CD4-positive, CD25-positive, alpha-beta regulatory T cell (primary cell): ENCODE results near the gene DLG2. TPM values are rescaled to one million over a fixed set of nuclear protein-coding genes. Genes with fewer than 3 reads are reported as not detected.
"Not testable (repeated sequence)": the region's sequence is repeated elsewhere in the genome, so short reads cannot be mapped to it uniquely, and the experiment has no call there.

ENCODE experiments used
- ATAC-seq, 2 donors: fragments of 150-1000 bp; cut with Tn5 transposase; one replicate each; pipeline ENCODE4 v1.10.0; 2021; ENCODE audit warnings: low read depth in 2 of 2, moderate number of reproducible peaks in 2 of 2, moderate library complexity in 1 of 2
- DNase-seq, 3 donors: peaks; one replicate each; pipeline versions ENCODE4 v3.0.0 to v3.0.0-alpha.2; 2012 to 2022; ENCODE audit warnings: mixed read lengths in 1 of 3
- H3K27ac ChIP-seq: one replicate; pipeline ENCODE4 v1.7.0; 2013; ENCODE audit warnings: mild to moderate bottlenecking, low read length; ENCODE audit not compliant: insufficient read depth, poor library complexity, severe bottlenecking
- H3K27me3 ChIP-seq: one replicate; pipeline ENCODE4 v1.7.0; 2013; ENCODE audit warnings: low read length; ENCODE audit not compliant: control insufficient read depth, insufficient read depth
- H3K36me3 ChIP-seq: one replicate; pipeline ENCODE4 v1.7.0; 2013; ENCODE audit warnings: mild to moderate bottlenecking, low read length, moderate library complexity; ENCODE audit not compliant: control insufficient read depth, insufficient read depth
- H3K4me1 ChIP-seq: 2 replicates; pipeline ENCODE4 v1.7.0; 2013; ENCODE audit warnings: mild to moderate bottlenecking, low read length; ENCODE audit not compliant: insufficient read depth, control insufficient read depth, poor library complexity, severe bottlenecking
- H3K4me3 ChIP-seq: one replicate; pipeline ENCODE4 v1.7.0; 2013; ENCODE audit warnings: low read depth, mild to moderate bottlenecking, low read length, moderate library complexity
- H3K9me3 ChIP-seq, 2 experiments: 1 replicate in 1 of 2; 2 replicates in 1 of 2; pipeline ENCODE4 v1.7.0; 2013; ENCODE audit warnings: low read length in 2 of 2, mild to moderate bottlenecking in 1 of 2, moderate library complexity in 1 of 2; ENCODE audit not compliant: control insufficient read depth in 2 of 2
- H3K27ac Mint-ChIP-seq, 3 donors: one replicate each; pipeline ENCODE4 v1.8.0; 2020 to 2022; ENCODE audit warnings: mild to moderate bottlenecking in 3 of 3, mixed read lengths in 3 of 3, moderate library complexity in 2 of 3
- H3K27me3 Mint-ChIP-seq: one replicate; pipeline ENCODE4 v1.8.0; 2022; ENCODE audit warnings: mild to moderate bottlenecking, mixed read lengths
- H3K36me3 Mint-ChIP-seq: one replicate; pipeline ENCODE4 v1.8.0; 2020; ENCODE audit warnings: mixed read lengths
- H3K4me1 Mint-ChIP-seq, 4 donors: one replicate each; pipeline ENCODE4 v1.8.0; 2020 to 2022; ENCODE audit warnings: mixed read lengths in 4 of 4, mild to moderate bottlenecking in 1 of 4
- H3K4me3 Mint-ChIP-seq, 4 donors: one replicate each; pipeline ENCODE4 v1.8.0; 2020 to 2022; ENCODE audit warnings: mild to moderate bottlenecking in 4 of 4, mixed read lengths in 4 of 4, moderate library complexity in 3 of 4
- H3K9me3 Mint-ChIP-seq, 7 donors: one replicate each; pipeline ENCODE4 v1.8.0; 2020 to 2022; ENCODE audit warnings: mixed read lengths in 7 of 7, mild to moderate bottlenecking in 3 of 7, moderate library complexity in 2 of 7
- polyA plus RNA-seq, 4 donors: library from polyadenylated mRNA; unstranded; fragments of 300-500 nt; fragmentation: Illumina TruSeq; gene quantifications; one replicate each; pipeline ENCODE4 v1.2.3, GENCODE V29; 2021
- total RNA-seq: library from RNA; stranded (reverse); gene quantifications from one replicate; pipeline ENCODE4 v1.2.3, GENCODE V29; 2022

The DLG2 gene
- total and polyA plus RNA-seq, 5 donors from 2014 or later, result 0.26 to 2.0 (median 0.94) TPM

DNA sequence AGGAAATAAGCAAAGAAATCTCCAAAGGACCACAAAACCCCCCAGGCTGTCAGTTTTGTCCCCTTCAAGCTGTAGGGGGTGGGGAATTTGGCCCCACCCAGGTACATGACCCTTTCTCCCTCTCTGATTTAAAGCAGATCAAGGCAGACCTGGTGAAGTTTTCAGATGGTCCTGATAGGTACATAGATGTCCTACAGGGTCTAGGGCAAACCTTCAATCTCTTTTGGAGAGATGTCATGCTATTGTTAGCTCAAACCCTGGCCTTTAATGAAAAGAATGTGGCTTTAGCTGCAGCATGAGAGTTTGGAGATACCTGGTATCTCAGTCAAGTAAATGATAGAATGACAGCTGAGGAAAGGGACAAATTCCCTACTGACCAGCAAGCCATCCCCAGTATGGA lies 18.5 kb downstream of the DLG2 start:
- H3K9me3 Mint-ChIP-seq, H3K27me3 Mint-ChIP-seq, H3K27ac Mint-ChIP-seq, H3K36me3 Mint-ChIP-seq, H3K36me3 ChIP-seq, H3K4me3 ChIP-seq, DNase-seq, H3K4me1 ChIP-seq, H3K27me3 ChIP-seq, H3K4me3 Mint-ChIP-seq, H3K27ac ChIP-seq, H3K4me1 Mint-ChIP-seq, ATAC-seq, H3K9me3 ChIP-seq: not testable (repeated sequence)

DNA sequence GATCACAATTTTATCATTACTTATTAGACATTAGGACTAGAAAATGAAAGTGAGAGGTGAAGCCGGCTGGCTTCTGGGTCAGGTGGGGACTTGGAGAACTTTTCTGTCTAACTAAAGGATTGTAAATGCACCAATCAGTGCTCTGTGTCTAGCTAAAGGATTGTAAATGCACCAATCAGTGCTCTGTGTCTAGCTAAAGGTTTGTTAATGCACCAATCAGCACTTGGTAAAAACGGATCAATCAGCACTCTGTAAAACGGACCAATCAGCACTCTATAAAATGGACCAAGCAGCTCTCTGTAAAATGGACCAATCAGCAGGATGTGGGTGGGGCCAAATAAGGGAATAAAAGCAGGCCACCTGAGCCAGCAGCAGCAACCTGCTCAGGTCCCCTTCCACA lies 20.9 kb downstream of the DLG2 start:
- H3K4me1 Mint-ChIP-seq, H3K4me3 Mint-ChIP-seq, H3K36me3 ChIP-seq, H3K27me3 ChIP-seq, H3K27me3 Mint-ChIP-seq, H3K4me3 ChIP-seq, H3K27ac ChIP-seq, ATAC-seq, DNase-seq, H3K27ac Mint-ChIP-seq, H3K36me3 Mint-ChIP-seq, H3K9me3 Mint-ChIP-seq, H3K4me1 ChIP-seq, H3K9me3 ChIP-seq: not testable (repeated sequence)

DNA sequence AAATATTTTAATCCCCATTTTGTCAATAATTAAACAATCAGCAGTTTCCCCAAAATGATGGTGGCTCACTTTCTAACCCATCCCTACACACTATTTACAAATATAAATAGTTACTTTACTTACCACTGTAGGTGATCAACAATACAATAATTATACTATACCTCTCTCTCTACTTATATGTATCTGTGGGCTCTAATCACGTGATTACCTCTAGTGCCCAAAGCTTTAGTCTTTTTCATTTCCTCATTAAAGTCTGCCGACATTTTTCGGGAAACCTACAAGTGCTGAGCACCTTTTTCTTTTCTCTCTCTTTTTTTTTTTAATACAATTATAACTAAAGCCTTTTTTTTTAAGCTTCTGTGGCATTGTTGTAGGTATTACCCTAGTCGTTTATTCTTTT lies 23.9 kb downstream of the DLG2 start:
- Mint-ChIP-seq H3K4me1 (no peaks in the 10 kb centered on the region), H3K27ac (no peak overlapping the region), H3K9me3 (no peaks in the 10 kb centered on the region), H3K36me3 (no peaks in the 10 kb centered on the region), H3K27me3 (peaks cover 6% of the 10 kb centered on the region), H3K4me3 (no peak overlapping the region)
- Histone ChIP-seq H3K9me3 (no peaks in the 10 kb centered on the region), H3K27ac (no peak overlapping the region), H3K4me1 (no peaks in the 10 kb centered on the region), H3K4me3 (no peak overlapping the region), H3K36me3 (no peaks in the 10 kb centered on the region), H3K27me3 (no peaks in the 10 kb centered on the region)
- ATAC-seq, result no peak
- no peak for DNase-seq

DNA sequence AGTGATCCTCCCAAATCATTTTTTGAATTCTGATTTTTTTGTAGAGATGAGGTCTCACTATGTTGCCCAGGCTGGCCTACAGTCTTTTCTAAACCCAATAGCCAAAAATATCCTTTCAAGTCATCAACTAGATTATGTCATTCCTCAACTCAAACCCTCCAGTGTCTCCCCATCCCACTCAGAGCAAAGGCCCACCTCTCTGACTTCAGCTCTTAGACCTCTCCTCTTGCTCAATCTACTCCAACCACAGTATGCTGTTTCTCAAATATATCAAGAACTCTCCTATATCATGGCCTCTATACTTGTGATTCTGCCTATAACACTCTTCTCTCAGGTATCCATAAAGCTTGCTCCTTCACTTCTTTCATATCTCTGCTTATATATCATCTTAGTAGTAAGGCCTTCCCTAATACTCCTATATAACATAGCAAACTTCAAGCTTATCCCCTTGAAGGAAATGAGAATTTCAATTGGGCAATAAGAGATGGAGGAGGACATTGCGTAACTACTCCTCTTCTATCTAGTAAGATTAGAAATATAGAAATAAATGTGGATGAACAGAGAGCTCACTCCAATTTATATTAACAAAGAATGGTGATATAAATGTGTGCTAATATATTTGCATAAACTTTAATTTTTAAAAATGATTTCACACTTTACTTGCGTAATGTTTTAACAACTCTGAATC lies 24.5 kb downstream of the DLG2 start:
- H3K27me3 Mint-ChIP-seq, result peaks cover 6% of the 10 kb centered on the region
- no peaks in the 10 kb centered on the region for H3K9me3 Mint-ChIP-seq
- Histone ChIP-seq H3K4me3 (no peak overlapping the region), H3K27me3 (no peaks in the 10 kb centered on the region), H3K36me3 (no peaks in the 10 kb centered on the region), H3K4me1 (no peaks in the 10 kb centered on the region), H3K9me3 (no peaks in the 10 kb centered on the region), H3K27ac (no peak overlapping the region)
- H3K4me1 Mint-ChIP-seq, result no peaks in the 10 kb centered on the region
- DNase-seq (no peak), ATAC-seq (no peak)
- H3K36me3 Mint-ChIP-seq, result no peaks in the 10 kb centered on the region
- no peak overlapping the region for H3K4me3 Mint-ChIP-seq
- H3K27ac Mint-ChIP-seq, result no peak overlapping the region

DNA sequence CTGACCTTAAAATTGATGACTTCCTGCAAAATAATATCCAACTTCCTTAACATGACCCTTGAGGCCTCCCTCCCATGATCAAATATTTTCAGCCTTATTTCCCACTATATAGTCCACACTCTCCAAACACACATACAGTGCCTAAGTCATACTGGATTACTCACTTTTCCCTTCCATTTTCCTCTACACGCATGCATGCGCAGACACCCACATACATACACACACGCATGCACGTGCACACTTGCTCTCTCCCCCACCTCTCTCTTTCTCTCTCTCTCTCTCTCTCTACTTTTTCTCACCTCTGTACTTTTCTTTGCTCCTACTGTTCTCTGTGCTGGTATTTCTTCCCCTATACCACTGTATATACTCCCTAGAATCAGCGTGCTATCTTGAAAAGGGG lies 28.1 kb downstream of the DLG2 start:
- no peak overlapping the region for H3K27ac Mint-ChIP-seq
- peaks cover 6% of the 10 kb centered on the region for H3K27me3 Mint-ChIP-seq
- Histone ChIP-seq H3K4me1 (no peaks in the 10 kb centered on the region), H3K36me3 (no peaks in the 10 kb centered on the region), H3K27ac (no peak overlapping the region), H3K27me3 (no peaks in the 10 kb centered on the region), H3K4me3 (no peak overlapping the region), H3K9me3 (no peaks in the 10 kb centered on the region)
- H3K36me3 Mint-ChIP-seq, result no peaks in the 10 kb centered on the region
- DNase-seq (no peak), ATAC-seq (no peak)
- no peak overlapping the region for H3K4me3 Mint-ChIP-seq
- no peaks in the 10 kb centered on the region for H3K4me1 Mint-ChIP-seq
- no peaks in the 10 kb centered on the region for H3K9me3 Mint-ChIP-seq

DNA sequence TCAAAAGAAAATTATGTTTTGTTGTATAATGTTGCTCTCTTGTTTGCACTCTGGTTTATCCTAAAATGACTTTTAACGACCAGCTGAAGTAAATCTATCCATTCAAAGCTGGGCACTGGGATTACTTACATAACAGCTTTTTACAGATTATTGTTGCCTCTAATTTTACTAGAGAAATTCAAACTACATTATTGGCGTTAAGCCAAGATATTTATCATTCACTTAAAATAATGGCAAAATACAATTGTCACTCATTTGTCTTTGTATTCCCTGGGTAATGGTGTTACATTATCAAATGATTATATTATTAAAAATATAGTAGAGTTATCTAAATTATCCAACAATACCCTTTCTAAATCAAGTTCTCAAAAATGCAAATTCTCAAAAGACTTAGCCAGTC lies 30.3 kb downstream of the DLG2 start:
- no peak for DNase-seq
- no peak for ATAC-seq

DNA sequence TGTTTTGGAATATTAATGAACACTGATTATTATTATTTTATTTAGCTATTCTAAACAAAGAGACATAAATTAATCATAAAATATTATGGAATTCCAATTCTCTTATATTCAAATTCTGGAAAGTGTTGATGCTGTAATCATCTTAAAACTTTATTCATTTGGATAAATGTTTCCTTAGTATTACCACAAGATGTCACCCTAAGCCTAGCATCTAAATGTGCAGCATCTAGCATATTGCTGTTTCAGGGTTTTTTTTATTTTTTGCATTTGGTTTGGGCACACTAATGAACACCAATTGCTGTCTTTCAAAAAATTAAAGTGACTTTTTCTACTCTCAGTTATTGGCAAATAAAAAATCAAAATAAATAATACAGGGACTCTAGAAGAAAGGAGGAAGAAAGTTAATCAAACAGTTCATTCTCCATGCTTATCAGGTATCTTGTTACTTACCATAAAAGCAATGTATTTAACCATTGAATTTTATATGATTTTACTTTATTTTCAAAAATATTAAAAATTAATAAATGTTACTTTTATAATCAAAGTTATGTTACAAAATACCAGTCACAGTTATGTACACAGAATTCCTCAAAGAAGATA lies 31.8 kb downstream of the DLG2 start:
- Histone ChIP-seq H3K27ac (no peak overlapping the region), H3K4me1 (no peaks in the 10 kb centered on the region), H3K27me3 (no peaks in the 10 kb centered on the region), H3K4me3 (no peak overlapping the region), H3K9me3 (no peaks in the 10 kb centered on the region), H3K36me3 (no peaks in the 10 kb centered on the region)
- peak in 1 of 2 donors; percentile 48 for ATAC-seq
- Mint-ChIP-seq H3K27me3 (peaks cover 4% of the 10 kb centered on the region), H3K27ac (no peak overlapping the region), H3K36me3 (no peaks in the 10 kb centered on the region), H3K9me3 (peaks cover 0 to 2% (median 0%) of the 10 kb centered on the region in 7 donors), H3K4me1 (no peaks in the 10 kb centered on the region), H3K4me3 (no peak overlapping the region)
- DNase-seq, result peak in 2 of 3 donors; percentile 52 to 61

More for the DNA sequence above, 30.3 kb downstream of the DLG2 start:
- Histone ChIP-seq H3K4me3 (no peak overlapping the region), H3K4me1 (no peaks in the 10 kb centered on the region), H3K27me3 (no peaks in the 10 kb centered on the region), H3K9me3 (no peaks in the 10 kb centered on the region), H3K27ac (no peak overlapping the region), H3K36me3 (no peaks in the 10 kb centered on the region)
- Mint-ChIP-seq H3K4me1 (no peaks in the 10 kb centered on the region), H3K4me3 (no peak overlapping the region), H3K9me3 (peaks cover 0 to 2% (median 0%) of the 10 kb centered on the region in 7 donors), H3K27me3 (no peaks in the 10 kb centered on the region), H3K36me3 (no peaks in the 10 kb centered on the region), H3K27ac (no peak overlapping the region)

DNA sequence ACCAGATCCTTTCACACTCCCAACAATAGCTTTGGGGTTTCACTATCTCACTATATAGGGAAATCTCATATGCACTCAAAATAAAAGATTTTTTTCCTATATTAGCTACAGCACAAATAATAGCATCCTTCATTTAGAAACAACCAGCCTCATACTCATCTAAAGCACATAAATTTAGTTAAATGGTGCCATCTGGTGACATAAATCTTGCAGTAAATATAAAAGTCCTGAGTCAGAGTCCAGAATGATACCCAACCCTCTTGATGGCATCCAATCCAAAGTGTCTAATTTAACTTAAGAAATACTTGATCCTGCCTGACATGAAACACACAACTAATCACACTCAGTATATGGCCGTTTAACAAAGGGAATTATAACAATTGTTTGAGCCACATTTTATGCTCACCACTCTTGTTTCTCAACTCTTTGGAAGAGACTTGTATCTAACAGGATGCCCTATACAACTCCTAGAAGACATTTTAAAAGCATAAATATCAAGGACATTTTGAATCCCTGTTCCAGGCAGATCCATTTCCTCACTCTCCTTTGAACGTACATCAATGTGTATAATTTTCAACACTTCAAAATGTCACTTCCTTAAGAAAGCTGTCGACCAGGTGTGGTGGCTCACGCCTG lies 36.2 kb downstream of the DLG2 start:
- ATAC-seq, result no peak
- Mint-ChIP-seq H3K27me3 (peaks cover 17% of the 10 kb centered on the region), H3K4me3 (no peak overlapping the region)

More for the DNA sequence above, 36.2 kb downstream of the DLG2 start:
- peaks cover 0 to 3% (median 0%) of the 10 kb centered on the region in 7 donors for H3K9me3 Mint-ChIP-seq
- Histone ChIP-seq H3K27ac (no peak overlapping the region), H3K27me3 (peaks cover 2% of the 10 kb centered on the region), H3K36me3 (no peaks in the 10 kb centered on the region), H3K9me3 (peaks cover 0 to 3% of the 10 kb centered on the region in 2 experiments), H3K4me1 (no peaks in the 10 kb centered on the region), H3K4me3 (no peak overlapping the region)
- no peaks in the 10 kb centered on the region for H3K4me1 Mint-ChIP-seq
- H3K27ac Mint-ChIP-seq, result no peak overlapping the region
- DNase-seq, result peak in 1 of 3 donors; percentile 11
- no peaks in the 10 kb centered on the region for H3K36me3 Mint-ChIP-seq
